Heart left ventricle (tissue), 13 donors: ENCODE results near the gene SPI1.

ENCODE experiments used
- CTCF ChIP-seq, 12 donors: fragments of 200-600 bp; sonication (generic) in 4 of 12; IDR thresholded peaks; one replicate each; pipeline versions ENCODE4 v1.5.0 to v1.8.0; 2018 to 2022; ENCODE audit warnings: antibody characterized with exemption in 12 of 12, mild to moderate bottlenecking in 5 of 12
- POLR2A ChIP-seq, 2 donors: fragments of 450-650 bp; IDR thresholded peaks; one replicate each; pipeline ENCODE4 v1.6.1; 2017; ENCODE audit warnings: antibody characterized with exemption in 2 of 2, mild to moderate bottlenecking in 2 of 2, moderate library complexity in 2 of 2
- donor health status: ischemic (EF 13 %, LVEDD 7.1; RV severe dilation, severe dysfunction).
- donor health status: DM: no; HTN: yes; CAD: no.
- donor health status: DM: no; HTN: no; CAD: no.
- donor health status: ischemic (EF 25% LVEDD 6.9; RV normal size, moderate dysfunction).
- donor health status: ischemic (EF 25% LVEDD 5.7; RV mildly dilated, moderate dysfunction).
- donor health status: ischemic (EF 35%, LVEDD 5.7; RV mildly dilated, moderate dysfunction).
- donor health status: nonischemic (EF 11% LVEDD 7.7; RV severe dilation, severe dysfunction).
- donor health status: DM: yes; HTN: yes; CAD: no.
- donor health status: PGD.
- donor health status: ischemic (EF 29% LVEDD 5.4; RV normal size, mild dysfunction).
- donor health status: nonischemic (EF 23%, LVEDD 6.1; RV moderate dilation, normal function).

- TF ChIP-seq POLR2A (IDR thresholded peaks at IDR 0.05): no peak
- no peak for TF ChIP-seq CTCF (IDR thresholded peaks at IDR 0.05)
Observed at GRCh38 chr11:47418454-47419259, 40.3 kb upstream of the SPI1 start.
